ENCODE data around the gene KCNH5.

Gene KCNH5

DNA sequence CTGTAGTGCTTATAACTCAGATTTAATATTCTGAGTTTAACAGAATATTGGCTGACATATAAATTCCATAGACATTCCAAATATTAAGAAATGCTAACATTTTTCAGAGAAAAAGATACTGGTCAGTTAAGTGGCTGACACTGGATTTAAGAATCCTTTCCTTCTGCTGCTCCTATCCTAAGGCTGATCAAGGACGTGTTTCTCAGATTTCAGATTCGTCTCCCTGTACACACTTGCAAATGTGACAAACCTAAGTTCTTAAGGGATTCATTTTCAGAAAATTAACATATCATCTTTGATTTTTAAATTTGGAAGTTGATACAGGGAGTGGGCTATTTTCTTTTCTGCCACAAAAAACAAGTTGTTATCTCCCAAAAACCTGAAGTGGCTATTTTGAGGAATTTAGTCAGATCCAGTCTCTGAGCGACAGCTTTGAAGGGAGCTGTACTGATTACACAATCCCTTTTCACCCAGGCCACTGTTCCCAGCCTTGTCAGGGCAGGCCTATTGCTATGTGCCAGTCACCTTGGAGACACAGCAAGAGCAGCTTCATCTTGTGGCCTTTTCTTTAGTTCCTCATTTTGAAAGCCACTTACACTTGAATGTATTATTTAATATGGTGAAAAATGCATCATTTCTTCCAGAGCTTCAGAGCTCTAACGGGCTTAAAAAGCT is 370.6 kb downstream of the KCNH5 start:
- DNase-seq (ENCODE audit: low read depth in 2 of 2) = no peak

DNA sequence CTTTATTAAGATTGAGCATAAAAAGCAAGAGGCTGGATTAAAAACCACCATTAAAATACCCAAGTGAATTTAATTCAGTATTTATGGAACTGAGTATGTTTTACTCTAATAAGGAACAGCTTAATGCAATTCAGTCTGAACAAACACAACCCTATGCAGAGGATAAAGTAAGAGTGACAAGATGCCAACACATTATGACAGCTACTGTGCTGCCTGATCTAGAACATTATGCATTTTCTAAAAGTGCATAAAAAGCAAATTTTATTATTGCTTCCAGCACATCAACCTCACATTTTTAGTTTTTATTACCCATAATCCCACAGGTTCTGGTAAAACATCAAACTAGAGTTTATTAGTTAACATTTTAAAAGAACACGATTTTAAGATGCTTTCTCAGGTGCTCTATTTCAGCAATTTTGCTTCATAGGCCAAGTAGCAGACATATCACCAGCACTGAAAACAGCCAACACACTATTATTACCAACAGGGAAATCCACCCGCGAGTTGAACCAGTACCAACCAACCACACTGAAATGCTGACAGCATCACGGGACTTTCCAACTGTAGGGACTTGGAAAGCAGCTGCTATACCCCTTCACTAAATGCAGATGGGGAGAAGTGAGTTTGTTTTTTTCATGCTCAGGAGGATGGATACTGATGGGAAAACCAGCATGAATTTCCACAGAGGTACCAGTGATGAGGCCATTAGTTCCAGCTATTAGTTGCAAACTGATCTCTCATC is 372.1 kb downstream of the KCNH5 start:
- DNase-seq (ENCODE audit: low read depth in 2 of 2) = no peak

- DNase-seq (ENCODE audit: low read depth in 2 of 2) = no peak
Observed at GRCh38 chr14:62670526-62670925, 374.7 kb downstream of the KCNH5 start.

DNA sequence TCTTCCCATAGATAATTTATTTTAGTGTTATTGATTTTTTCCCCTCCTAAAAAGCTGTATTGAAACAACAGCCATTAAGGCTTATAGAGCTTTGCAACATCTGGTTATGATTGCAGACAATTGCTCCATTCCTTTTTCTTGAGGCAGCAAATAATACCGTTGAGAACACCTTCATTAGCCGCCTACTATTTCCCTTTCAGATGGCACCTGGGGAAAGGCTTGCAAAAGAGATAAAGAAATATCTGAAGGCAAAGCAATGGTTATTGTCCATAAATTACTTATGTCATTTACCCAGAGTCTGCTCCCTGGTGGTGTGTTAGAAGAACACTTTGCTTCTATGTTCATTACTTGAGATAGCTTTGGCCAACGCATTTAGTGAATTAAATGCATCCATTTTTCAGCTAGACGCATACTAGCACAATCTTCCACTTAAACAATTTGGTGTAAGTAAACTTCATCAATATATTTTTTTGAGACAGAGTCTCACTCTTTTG is 377.8 kb downstream of the KCNH5 start:
- DNase-seq (ENCODE audit: low read depth in 2 of 2) = no peak

DNA sequence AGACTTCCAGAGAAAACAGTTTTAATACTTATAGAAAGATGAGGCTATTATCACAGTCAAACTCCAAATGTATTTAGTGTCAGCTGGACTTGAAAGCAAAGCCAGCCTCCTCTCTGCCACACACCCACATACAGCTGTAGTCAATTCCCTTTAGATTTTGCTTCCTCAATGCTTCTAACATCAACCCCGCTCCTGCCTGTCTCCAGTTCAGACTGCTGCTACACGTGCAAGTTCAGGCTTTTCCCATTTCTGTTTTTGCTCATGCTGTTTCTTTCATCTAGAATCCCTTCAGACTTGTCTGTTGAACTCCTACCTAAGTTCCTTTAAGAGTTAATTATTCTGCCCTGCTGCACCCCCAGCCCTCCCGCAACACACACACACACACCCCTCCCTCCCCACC is 380.0 kb downstream of the KCNH5 start:
- DNase-seq (ENCODE audit: low read depth in 2 of 2) = no peak

DNA sequence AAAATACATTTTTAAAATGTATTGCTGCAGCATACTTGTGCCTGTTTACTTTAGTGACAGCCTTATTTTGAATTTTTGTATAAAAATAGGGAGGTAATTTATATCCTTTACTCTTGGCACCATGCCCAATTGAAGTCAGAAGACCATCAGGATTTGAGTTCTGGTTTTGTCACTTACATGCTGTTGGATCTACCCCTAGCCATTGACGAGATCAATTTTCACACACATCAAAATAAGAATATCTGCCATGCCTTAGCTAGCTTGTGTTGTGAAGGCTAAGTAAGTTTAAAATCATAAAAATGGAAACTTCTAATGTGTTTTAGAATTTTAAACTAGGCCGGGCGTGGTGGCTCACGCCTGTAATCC is 381.8 kb downstream of the KCNH5 start:
- no peak for DNase-seq (ENCODE audit: low read depth in 2 of 2)

DNA sequence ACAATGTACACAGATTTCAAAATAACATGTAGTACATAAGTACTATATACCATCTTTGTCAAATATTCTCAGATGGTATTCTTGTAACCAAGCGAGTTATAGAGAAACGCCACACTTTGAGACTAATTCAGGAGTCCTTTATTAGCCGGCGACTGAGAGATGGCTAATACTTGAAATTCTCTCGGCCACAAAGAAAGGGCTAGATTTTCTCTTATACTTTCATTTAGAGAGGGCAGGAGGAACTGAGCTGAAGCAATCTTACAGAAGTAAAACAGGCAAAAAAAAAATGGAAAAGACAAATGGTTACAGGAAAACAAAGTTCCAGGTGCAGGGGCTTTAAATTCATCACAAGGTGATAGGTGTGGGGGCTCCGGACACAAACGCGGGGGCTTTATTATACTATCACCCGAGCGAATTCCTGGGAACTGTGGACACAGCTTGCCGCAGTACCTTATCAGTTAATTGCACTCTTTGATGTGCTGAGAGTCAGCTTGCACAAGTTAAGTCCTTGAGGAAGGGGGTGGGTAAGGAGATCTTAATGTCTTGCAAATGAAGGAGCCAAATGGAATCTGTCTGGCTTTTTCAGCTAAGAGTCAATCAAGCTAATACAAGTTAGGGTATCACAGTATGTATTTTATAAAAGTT is 382.3 kb downstream of the KCNH5 start:
- no peak for DNase-seq (ENCODE audit: low read depth in 2 of 2)

GRCh38 chr14:62661818-62662217 is 383.4 kb downstream of the KCNH5 start:
- DNase-seq (ENCODE audit: low read depth in 2 of 2) = no peak

- DNase-seq (ENCODE audit: low read depth in 2 of 2) = no peak
Observed at GRCh38 chr14:62658631-62659030, 386.6 kb downstream of the KCNH5 start.

GRCh38 chr14:62657376-62657775 is 387.9 kb downstream of the KCNH5 start:
- no peak for DNase-seq (ENCODE audit: low read depth in 2 of 2)

- DNase-seq (ENCODE audit: low read depth in 2 of 2) = no peak
Observed at GRCh38 chr14:62655166-62655565, 390.1 kb downstream of the KCNH5 start.

GRCh38 chr14:62654641-62655040 is 390.6 kb downstream of the KCNH5 start:
- no peak for DNase-seq (ENCODE audit: low read depth in 2 of 2)
